ENCODE data around the gene DIAPH3. TPM values are rescaled to one million over a fixed set of nuclear protein-coding genes. Genes with fewer than 3 reads are reported as not detected.

DIAPH3 gene
- polyA plus RNA-seq, 2 of the 4 experiments (the other 2 are of a cell fraction) = 10.8 to 13.6 TPM

DNA sequence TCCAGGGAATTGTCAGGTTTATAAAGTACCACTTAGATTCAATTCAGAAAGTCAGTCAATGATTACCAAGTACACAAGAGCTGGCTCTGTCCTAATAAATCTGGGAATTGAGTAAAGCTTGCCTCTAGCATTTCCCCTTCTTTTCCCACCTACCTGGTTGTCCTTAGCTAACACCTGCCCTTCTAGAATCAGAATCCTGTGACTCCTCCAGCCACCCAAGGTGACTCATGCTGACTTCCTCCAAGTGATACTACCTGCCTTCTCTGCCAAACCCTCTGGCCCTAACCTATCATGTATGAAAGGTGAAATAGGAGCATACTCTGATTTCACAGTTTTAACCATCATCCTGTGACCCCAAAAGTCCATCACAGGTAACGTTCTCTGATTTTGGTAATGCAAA is 151.2 kb downstream of the DIAPH3 start:
- 83% methylated on average over 1 of the region's 1 CpG for WGBS (ENCODE audit: missing lambda C conversion rate)
- H3K4me2 ChIP-seq = no peak overlapping the region
- CTCF ChIA-PET = no interaction called here
- ATAC-seq (no peak), DNase-seq (ENCODE audit: low read depth in 1 of 2, low spot score in 1 of 2) (no peak), FAIRE-seq (no peak)
- POLR2A ChIA-PET = no interaction called here
- H3K4me1 ChIP-seq = peaks cover 6% of the 10 kb centered on the region; the same call in 1 of the 3 replicates
- no peak overlapping the region for H3K27ac ChIP-seq
- H3K9me3 ChIP-seq = no peaks in the 10 kb centered on the region
- H3K4me3 ChIP-seq = no peak overlapping the region
- TF ChIP-seq GATA3 (IDR thresholded peaks at IDR 0.05; ENCODE audit: borderline replicate concordance) (no peak), EP300 (IDR thresholded peaks at IDR 0.05) (no peak), RNF2 (IDR thresholded peaks at IDR 0.05; ENCODE audit: borderline replicate concordance, low read depth) (no peak), NPAS2 (CRISPR knock-in tag; IDR thresholded peaks at IDR 0.05; ENCODE audit: borderline replicate concordance) (no peak), KDM5A (IDR thresholded peaks at IDR 0.05) (no peak), PBX3 (IDR thresholded peaks at IDR 0.05) (no peak), HEYL (CRISPR knock-in tag; IDR thresholded peaks at IDR 0.05) (no peak), E2F6 (IDR thresholded peaks at IDR 0.05; ENCODE audit: borderline replicate concordance, low read depth) (no peak), TFCP2L1 (CRISPR knock-in tag; IDR thresholded peaks at IDR 0.05) (no peak), ZFP36 (IDR thresholded peaks at IDR 0.05; ENCODE audit: borderline replicate concordance, partially characterized antibody) (no peak), RCOR1 (IDR thresholded peaks at IDR 0.05; ENCODE audit: low read depth, low read length) (no peak), POLR2A (IDR thresholded peaks at IDR 0.05; ENCODE audit: low read length) (no peak), RAD21 (conservative IDR thresholded peaks at IDR 0.05 in 1 of 2, IDR thresholded peaks at IDR 0.05 in 1 of 2) (no peak), SMC3 (IDR thresholded peaks at IDR 0.05) (no peak), ESRRA (IDR thresholded peaks at IDR 0.05; ENCODE audit: borderline replicate concordance, low read length) (no peak), RARB (CRISPR knock-in tag; IDR thresholded peaks at IDR 0.05) (no peak)
- TF ChIP-seq, protein P1, sequence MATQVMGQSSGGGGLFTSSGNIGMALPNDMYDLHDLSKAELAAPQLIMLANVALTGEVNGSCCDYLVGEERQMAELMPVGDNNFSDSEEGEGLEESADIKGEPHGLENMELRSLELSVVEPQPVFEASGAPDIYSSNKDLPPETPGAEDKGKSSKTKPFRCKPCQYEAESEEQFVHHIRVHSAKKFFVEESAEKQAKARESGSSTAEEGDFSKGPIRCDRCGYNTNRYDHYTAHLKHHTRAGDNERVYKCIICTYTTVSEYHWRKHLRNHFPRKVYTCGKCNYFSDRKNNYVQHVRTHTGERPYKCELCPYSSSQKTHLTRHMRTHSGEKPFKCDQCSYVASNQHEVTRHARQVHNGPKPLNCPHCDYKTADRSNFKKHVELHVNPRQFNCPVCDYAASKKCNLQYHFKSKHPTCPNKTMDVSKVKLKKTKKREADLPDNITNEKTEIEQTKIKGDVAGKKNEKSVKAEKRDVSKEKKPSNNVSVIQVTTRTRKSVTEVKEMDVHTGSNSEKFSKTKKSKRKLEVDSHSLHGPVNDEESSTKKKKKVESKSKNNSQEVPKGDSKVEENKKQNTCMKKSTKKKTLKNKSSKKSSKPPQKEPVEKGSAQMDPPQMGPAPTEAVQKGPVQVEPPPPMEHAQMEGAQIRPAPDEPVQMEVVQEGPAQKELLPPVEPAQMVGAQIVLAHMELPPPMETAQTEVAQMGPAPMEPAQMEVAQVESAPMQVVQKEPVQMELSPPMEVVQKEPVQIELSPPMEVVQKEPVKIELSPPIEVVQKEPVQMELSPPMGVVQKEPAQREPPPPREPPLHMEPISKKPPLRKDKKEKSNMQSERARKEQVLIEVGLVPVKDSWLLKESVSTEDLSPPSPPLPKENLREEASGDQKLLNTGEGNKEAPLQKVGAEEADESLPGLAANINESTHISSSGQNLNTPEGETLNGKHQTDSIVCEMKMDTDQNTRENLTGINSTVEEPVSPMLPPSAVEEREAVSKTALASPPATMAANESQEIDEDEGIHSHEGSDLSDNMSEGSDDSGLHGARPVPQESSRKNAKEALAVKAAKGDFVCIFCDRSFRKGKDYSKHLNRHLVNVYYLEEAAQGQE (IDR thresholded peaks at IDR 0.05) = no peak

DNA sequence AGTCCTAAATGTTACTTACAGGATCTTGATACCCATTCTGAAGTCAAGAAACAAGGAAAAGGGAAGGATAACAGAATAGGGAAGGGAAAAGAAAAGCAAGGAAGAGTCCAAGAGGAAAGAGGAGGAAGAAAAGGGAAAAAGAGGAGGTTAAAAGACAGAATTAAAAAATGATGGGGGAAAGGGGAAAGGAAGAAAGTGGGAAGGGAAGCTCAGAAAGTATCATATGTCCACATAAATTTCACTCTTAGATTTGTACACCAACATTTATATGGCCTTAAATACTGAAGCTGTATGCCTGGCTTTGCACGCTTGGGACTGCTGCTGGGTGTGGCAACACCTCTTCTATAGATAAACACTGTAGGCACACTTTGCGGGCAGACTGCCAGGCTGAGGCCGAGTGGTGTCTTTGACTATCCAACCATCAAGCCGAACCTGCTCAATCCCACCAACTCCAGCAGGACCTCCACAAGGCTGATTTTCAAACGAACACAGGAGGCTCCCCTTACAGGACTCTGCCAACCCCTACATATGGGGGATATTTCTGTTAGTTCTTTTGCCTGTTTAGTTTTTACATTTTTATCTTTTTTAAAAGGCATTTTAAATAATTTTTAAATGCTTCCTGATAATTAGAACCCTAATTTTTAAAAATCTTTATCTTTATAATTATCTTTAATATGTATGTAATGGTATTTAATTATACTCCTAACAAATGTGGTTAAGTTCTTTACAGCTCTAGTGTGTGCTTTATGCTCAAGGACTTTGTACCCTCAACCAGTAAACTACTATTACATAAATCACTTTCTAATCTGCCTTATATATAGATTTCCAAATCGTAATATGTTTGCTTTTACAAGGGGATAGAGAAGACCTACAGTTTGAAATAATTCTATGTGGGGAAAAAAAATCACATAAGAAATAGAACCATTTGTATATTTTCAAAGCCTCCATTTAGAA is 154.2 kb downstream of the DIAPH3 start:
- ATAC-seq = peak in 1 of 2 experiments; percentile 51; a peak in 2 of 6 replicates
- Histone ChIP-seq H3K4me2 (peak overlapping the region; percentile 45; the same call in 2 of the 3 replicates), H3K4me3 (no peak overlapping the region), H3K27ac (no peak overlapping the region), H3K9me3 (no peaks in the 10 kb centered on the region), H3K4me1 (peaks cover 6% of the 10 kb centered on the region; the same call in 1 of the 3 replicates)
- peak in 1 of 2 experiments; percentile 9 for DNase-seq (ENCODE audit: low read depth in 1 of 2, low spot score in 1 of 2)
- 34% methylated on average over 6 of the region's 6 CpGs for WGBS (ENCODE audit: missing lambda C conversion rate)
- CTCF ChIA-PET = no interaction called here
- FAIRE-seq = no peak
- no peak for TF ChIP-seq CBX2 (IDR thresholded peaks at IDR 0.05; ENCODE audit: borderline replicate concordance, low read depth)
- TF ChIP-seq, protein P2, sequence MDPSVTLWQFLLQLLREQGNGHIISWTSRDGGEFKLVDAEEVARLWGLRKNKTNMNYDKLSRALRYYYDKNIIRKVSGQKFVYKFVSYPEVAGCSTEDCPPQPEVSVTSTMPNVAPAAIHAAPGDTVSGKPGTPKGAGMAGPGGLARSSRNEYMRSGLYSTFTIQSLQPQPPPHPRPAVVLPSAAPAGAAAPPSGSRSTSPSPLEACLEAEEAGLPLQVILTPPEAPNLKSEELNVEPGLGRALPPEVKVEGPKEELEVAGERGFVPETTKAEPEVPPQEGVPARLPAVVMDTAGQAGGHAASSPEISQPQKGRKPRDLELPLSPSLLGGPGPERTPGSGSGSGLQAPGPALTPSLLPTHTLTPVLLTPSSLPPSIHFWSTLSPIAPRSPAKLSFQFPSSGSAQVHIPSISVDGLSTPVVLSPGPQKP (IDR thresholded peaks at IDR 0.05; ENCODE audit: low read depth, low read length) = no peak
- POLR2A ChIA-PET = no interaction called here
